GM18870 (cell line): ENCODE measurements around the gene FAM32A.

Experiments used
- ATAC-seq: cut with Tn5 transposase; IDR thresholded peaks from one replicate; pipeline ENCODE4 v1.9.1; 2021; ENCODE audit warnings: moderate library complexity; ENCODE audit not compliant: unreplicated experiment

The FAM32A gene

DNA sequence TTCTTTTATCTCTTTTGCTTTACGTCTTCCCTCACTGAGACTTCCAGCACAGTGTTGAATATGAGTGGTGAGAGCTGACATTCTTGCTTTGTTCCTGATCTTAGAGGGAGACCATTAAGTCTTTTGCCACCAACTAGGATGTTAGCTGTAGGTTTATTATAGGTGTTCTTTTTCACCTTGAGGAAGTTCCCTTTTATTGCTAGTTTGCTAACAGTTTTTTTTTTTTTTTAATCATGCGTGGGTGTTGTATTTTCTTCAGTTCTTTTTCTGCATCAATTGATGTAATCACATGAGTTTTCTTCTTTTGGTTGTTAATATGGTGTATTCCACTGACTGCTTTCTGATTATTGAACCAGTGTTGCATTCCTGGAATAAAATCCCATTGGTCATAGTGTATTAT, 33.6 kb downstream of the FAM32A start:
- ATAC-seq, result no peak

DNA sequence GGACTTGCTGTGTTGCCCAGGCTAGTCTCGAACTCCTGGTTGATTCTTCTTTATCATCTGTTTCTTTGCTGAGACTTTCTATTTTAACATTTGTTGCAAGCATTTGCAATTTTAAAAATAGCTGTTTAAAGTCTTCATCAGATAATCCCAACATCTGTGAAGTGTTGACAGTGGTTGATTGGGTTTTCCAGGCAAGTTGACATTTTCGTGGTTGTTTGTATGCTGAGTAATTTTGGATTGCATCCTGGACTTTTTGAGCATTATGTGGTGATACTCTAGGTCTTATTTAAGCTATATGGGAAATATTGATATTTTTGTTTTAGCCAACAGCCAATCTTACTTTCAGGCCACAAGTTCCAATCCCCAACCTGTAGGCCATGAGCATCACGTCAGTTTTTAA, 37.6 kb downstream of the FAM32A start:
- no peak for ATAC-seq

DNA sequence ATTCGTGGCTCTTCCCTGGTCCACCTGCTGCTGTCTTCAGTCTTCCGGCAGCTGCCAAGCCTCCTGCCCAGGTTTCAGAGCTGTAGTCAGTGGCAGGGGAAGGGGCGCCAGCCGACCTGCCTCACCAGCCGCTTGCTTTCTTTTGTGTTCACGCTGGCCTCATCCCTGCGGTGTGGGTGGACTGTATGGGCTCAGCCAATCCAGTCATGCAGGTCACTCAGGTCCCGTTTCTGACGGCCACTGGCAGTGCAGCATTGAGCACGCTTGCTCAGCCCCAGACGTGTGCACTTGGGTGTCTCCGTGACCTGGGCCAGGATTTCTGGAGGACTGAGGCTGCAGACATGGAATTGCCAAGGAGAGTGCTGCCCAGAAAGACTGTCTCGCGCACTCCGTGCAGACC, 38.5 kb downstream of the FAM32A start:
- no peak for ATAC-seq

DNA sequence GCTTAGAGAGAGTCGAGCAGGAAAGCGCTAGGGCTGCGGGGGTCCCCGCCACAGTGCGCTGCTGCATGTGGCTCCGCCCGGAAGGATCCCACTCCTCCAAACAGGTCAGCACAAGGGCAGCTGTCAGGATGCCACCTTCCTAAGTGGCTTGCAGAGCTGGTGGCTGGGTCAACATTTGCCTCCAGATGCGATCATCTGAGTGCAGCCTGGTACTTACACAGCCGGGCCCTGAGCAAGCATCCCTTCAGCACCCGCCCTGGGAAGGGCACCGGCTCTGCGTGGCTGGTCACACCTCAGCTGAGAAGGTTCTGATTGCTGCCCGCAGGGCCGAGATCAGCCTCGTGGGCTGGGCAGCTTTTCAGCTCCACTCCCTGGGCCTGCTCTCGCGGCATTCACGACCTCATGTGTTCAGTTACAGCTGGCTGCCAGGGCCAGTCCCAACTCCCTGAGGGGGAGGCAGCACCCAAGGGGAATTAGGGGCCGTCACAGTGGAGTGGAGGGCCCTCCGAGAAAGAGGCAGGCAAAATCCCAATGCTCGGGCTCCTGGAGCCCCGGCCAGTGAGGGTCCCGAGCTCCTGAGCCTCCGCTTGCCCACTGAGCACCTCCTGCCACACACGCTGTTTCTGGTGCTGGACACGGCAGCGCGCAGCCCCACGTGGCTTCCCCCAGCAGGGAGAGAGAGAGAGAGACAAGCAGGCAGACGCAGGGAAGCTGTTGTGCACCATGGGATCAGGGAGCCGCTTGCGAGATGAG, 39.3 kb downstream of the FAM32A start:
- no peak for ATAC-seq

DNA sequence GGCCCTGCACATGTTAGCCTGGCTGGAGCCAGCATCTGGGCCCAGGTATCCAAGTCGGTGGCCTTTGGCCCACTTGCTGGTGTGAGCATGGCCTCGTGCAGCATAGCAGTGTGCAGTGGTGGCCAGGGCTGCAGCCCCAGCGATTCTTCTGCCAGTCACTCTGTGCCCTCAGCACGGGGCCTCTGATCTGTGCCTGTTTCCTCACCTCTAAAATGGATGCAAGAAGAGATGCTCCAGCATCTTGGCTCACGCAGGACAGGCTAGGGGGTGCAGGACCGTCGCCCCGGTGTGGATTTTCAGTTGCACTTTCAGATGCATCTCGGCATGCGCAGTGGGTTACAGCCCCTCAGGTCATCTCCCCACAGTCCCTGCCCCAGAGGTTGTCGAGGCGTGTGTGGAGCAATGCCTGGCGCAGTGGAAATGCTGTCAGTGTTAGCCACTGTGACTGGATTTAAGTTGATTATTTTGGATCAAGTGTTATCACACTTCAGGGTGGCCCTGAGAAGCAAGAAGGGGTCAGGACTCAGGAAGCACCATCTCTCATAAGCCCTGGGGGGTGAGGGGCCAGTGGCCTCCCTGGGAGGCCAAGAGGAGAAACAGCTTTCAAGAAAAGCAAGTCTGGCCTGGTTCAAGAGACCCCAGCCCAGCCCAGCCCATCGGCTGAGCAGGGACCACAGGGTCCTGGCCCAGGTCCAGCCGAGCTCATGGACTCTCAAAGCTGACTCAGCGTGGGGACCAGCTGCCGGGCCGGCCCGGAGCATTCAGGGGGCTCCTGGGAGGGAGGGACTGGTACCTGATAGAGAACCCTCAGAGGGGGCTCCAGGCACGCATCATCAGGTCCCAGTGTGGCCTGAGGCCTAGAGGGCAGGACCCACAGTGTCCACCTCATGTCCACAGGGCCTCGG, 40.3 kb downstream of the FAM32A start:
- ATAC-seq, result no peak

DNA sequence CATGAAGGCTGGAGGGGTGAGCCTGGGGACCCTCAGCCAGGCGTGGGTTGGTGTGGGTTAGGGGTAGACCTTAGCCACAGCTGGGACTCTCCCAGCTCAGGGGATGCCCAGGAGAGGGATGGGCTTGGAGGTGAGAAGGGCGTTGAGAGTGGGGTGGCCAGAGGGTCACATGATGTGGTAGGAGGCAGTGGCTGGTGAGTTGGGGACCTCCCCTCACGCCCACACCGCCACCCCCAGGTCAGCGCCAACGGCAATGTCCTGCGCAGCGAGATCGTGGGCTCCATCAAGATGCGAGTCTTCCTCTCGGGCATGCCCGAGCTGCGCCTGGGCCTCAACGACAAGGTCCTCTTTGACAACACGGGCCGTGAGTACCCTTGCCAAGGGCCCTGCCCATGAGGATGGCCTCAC, 41.0 kb downstream of the FAM32A start:
- ATAC-seq, result no peak

DNA sequence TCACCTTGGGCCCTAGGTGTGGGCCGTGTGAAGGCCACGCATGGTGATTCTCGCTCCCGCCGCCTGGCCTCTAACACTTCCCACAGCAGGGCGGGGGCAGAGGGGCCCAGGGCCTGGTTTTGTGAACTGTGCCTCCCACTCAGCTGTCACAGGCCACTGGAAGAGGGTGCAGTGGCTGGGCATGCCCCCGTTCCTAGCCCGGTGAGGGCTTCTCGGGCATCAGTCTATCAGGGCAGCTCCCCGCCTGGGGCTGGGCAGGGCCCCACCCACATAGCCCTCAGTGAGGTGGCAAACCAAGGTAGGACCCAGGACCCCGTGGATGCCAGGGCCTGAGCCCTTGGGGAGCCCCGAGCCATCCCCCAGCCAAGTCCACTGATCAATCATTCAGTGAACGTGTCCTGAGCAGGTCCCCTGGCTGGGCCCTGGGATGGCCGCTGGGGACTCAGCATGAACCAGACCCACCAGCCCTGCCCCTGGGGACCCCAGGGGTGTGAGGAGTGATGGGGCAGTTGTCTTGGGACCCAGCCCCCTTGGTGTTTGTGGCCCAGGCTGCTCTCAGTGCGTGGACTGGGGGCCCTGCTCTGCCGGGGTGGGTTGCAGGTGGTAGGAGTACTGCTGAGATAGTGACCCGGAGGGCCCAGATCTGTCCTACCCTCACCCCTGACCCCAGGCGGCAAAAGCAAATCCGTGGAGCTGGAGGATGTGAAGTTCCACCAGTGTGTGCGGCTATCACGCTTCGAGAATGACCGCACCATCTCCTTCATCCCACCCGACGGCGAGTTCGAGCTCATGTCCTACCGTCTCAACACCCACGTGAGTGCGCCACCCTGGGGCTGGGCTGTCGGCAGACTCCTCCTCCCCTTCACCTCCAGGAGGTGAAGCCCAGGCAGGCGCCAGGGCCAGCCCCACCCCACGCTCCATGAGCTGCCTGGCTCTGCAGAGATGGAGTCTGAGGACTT, 41.9 kb downstream of the FAM32A start:
- ATAC-seq, result no peak

DNA sequence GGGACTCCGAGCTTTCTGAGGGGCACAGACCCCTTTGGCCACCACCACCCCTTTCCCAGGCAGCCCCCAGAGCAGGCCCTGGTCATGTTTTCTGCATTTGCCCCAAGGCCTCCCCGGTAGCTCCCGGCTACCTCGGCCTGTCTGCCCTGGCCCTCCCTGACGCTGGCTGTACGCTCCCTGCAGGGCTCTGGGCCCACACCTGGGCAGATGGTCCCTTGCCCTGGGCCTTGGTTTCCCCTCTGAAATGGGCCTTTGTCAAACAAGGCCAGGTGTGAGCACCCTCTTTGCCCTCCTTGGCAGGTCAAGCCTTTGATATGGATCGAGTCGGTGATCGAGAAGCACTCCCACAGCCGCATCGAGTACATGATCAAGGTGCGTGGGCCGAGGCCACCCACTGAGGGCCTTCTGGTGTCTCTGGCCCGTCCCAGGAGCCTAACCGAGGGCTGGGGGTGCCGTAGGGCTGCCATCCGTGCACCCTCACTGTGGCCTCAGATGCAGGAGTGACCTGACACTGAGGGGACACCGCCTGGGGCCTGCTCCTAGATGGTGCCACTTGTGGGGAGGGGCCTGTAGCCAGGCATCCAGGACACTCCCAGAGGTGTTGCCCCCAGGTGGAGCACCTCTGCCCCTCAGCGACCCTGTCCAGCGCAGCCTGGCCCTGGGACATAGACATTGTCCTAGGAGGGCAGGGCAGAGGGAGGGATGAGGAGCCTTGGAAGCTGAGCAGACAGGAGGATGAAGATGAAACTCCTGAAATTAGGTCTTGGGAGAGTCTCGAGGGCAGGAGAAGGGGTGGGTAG, 42.8 kb downstream of the FAM32A start:
- no peak for ATAC-seq

DNA sequence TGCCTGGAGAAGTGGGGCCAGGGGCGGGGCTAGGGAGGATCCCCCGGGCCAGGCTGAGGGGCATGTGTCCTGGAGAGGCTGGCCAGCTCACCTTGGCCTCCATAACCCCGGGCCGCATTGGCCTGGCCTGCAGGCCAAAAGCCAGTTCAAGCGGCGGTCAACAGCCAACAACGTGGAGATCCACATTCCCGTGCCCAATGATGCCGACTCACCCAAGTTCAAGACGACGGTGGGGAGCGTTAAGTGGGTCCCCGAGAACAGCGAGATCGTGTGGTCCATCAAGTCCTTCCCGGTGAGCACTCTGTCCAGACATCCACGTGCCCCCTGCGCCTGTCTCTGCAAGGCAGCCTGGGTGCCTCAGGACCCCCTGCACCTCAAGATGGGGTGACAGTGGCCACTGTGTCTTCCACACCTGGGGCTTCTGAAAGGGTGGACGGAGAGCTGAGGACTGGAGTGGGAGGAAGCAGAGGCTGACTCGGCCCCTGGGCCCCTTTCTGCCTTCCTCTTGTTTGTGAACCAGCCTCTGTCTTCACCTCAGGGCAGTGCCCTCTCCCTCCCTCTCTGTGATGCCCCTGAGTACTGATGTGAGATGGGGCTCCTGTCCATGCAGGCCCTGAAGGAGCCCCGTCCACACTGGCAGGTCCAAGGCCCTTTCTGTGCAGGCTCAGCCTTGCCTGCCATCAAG, 43.6 kb downstream of the FAM32A start:
- no peak for ATAC-seq

DNA sequence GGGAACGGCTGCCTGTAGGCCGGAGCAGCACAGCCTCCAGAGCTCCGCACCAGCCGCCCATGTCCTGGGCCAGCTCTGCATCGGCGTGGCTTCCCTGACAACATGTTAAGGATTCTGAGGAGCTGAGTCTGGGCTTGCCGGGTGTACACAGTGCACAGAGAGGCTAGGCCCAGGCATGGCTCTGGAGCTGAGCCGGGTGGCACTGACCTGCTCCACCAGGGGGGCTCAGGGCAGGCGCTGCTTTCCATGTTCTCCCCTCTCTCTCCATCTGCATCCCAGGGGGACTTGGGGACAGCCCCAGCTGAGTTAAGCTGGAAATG, 44.1 kb downstream of the FAM32A start:
- no peak for ATAC-seq

DNA sequence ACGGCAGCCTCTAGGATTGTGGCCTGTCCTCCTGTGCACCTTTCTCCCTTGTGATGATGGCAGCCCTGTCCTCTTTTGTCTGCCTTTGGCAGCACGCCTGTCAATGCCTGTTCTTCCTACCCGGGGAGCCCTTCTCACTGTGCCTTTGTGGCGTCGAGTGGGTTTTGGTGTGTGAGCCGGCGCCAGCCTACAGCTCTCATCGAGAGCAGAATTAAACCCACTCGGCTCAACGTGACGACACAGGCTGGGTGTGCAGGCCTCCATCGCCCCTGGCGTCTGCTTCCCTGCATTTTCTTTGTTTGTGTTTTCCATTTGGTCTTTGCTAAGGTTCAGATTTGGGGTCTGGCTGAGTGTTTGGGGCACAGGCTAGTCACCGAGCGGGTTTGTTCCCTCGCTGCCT, 46.9 kb downstream of the FAM32A start:
- ATAC-seq, result no peak

DNA sequence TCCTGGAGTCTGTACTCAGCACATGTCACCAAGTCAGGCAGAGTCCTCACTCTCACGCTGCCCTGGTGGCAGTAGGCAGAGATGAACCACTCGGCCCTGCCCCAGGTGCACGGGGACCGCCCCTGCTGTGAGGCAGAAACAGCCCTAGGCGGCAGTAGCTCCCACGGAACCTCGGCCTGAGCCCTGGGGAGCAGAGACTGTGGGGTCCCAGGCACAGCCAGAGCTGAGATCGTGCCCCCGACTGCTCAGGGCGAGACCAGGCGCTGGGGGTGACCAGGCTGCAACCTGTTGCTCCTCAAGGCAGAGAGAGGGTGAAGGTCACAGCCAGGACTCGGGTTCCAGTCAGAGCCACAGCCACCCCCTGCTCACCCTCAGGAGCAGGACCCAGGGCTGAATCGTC, 47.4 kb downstream of the FAM32A start:
- ATAC-seq, result no peak

DNA sequence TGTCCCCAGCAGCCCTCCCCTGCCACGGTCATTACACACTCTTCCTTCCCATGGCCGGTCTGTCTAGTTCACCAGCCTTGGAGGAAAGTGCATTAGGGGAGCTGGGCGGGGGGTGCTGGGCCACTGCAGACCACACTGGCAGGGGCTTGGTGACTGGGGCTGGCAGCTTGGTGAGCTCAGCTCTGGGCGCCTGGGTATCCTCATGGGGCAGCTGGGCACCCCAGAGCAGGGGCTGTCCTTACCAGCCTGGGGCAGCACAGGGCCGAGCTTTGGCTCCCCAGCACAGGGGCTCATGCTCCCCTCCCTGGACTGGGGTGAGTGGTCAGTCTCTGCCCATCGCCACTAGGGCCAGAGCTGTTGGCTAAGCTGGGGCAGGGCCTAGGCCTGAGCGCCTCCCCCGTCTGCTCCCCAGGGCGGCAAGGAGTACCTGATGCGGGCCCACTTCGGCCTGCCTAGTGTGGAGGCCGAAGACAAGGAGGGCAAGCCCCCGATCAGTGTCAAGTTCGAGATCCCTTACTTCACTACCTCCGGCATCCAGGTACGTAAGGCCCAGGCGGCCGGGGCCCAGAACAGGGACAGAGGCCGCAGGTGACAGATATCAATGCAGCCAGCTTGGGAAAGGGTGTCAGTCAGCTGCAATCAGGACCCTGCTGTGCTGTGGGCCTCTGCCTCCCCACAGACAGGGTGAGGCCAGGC, 48.0 kb downstream of the FAM32A start:
- ATAC-seq, result no peak

DNA sequence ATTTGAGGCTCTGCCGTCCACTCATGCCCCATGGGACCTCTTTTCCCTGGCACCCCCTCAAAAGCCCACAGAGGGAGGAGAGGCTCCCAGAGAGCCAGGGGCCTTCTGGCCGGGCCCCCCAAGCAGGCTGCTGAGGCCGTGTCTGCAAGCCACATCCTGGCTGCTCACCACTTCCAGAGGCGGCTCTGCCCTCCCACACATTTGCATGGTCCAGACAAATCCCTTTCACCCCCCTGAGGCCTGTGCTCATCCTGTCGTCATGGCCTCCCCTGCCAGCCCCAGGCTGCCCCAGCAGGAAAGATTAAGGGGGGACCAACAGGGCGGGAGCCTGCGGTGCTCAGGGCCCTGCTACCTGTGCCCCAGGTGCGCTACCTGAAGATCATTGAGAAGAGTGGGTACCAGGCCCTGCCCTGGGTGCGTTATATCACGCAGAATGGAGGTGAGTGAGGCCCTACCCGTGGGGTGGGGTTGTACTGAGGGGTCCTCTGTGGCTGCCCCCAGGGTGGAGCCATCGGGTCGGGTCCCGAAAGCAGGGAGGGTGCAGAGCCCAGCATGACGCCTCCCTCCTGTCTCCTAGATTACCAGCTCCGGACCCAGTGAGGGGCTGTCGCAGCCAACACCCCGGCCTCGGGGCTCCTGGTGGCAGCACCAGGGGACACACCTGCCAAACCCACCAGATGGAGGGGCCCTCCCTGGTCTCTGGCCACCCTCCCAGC, 48.8 kb downstream of the FAM32A start:
- ATAC-seq, result no peak

DNA sequence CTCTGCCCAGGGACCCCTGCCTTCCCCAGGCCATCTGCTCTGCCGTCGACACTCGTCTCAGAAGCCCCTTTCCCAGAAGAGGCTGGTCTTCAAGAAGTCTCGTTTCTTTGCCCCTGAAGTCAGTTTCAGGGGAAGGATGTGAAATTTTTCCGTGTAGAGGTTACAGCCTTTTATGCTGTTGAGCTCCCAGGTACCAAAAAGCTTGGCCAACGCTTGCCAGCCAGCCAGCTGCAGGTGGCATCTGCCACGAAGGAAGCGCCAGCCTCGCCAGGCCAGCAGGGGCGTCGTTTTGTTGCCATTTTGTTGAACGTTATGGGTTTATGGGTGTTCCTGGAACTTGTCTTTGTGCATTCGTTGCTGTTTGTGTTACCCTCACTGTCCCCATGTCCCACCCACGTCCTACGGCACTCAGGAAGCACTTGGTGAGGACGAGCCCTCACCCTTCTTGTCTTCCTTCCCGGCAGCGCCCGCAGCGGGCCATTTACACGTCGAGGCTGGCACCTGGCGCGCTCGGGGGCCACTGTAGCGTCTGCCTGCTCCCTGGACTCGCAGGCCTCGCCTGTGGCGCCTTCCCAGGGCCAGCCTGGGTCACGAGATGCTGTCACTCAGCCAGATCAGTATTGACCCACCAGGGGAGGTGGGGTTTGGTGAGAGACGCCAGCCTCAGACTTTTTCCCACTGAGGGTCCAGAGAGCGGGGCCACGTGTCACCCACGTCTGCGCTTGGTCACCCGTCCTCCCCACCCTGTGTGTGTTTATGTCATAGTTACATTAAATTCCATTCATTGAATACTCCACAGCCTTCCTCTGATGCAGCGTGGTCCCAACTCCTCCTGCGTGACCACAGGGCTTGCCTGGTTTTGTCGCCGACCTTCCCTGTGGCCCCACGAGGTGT, 49.6 kb downstream of the FAM32A start:
- ATAC-seq, result no peak

DNA sequence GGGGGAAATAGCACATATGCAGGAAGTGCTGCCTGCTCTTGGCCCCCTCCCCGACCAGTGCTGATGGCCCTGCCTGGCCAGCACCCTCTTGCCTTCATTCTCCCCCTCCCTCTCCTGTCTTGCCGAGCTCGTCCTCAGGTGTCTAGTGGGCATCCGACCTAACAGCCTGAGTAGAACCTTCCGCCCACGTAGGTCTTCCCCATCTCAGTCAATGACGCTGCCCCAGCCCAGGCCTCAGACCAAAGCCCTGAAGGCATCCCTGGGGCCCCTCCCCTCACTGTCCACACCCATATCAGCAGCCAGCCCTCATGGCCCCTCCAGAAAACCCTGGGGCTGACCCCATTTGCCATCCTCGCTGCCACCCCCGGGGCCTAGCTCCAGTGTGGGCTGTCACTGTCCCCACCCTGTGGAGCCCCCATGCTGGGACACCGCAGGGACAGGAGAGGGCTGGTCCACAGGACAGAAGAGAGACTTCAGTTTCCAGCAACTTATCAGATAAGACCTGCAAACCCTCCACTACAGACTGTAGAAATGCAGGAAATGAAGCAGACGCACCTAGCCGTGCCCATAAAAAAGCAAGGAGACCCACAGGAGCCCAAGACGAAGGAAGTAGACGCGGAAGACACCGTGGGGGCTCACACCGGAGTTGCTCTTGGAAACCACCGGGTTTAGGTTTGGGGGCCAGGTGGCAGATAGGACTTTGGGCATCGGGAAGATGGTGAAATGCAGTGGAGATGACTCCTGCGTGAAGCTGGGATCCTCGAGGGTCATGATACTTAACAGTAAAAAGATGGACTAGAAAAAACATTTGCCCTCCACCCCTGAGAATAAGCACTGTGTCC, 50.8 kb downstream of the FAM32A start:
- no peak for ATAC-seq
